MCF 10A (cell line): Measurements from ENCODE around the gene KIF5B. TPM values are rescaled to one million over a fixed set of nuclear protein-coding genes. Genes with fewer than 3 reads are reported as not detected.
"Not testable (repeated sequence)": the region's sequence is repeated elsewhere in the genome, so short reads cannot be mapped to it uniquely, and the experiment has no call there.

Source experiments
- BruUV-seq: library from RNA; stranded (reverse); fragments of 400-500 nt; replicated peaks from 2 replicates; lab custom pipeline; 2021; lab: Mats Ljungman, UMichigan
- CTCF ChIA-PET: fragments of 300-600 bp; sonication (Branson Sonifier 250); formaldehyde crosslinking; extraction: SDS; loops from one replicate; lab custom pipeline; 2021; ENCODE audit warnings: antibody characterized with exemption, inconsistent platforms; lab: Yijun Ruan, JAX
- POLR2A ChIA-PET: fragments of 300-600, 350-650 bp; sonication (Branson Sonifier 250); formaldehyde crosslinking; extraction: SDS; loops from one replicate; lab custom pipeline; 2020; ENCODE audit warnings: antibody characterized with exemption, inconsistent platforms; lab: Yijun Ruan, JAX
- DNase-seq: peaks from one replicate; pipeline ENCODE4 v3.0.0-alpha.2; 2018; ENCODE audit not compliant: unreplicated experiment
- H3K27ac Mint-ChIP-seq: one replicate; pipeline ENCODE4 v1.8.0; 2022; ENCODE audit warnings: mild to moderate bottlenecking, low read depth, mixed read lengths; ENCODE audit not compliant: unreplicated experiment
- H3K27me3 Mint-ChIP-seq: one replicate; pipeline ENCODE4 v1.8.0; 2022; ENCODE audit warnings: mixed read lengths; ENCODE audit not compliant: insufficient read depth, unreplicated experiment
- H3K36me3 Mint-ChIP-seq: one replicate; pipeline ENCODE4 v1.8.0; 2022; ENCODE audit warnings: mild to moderate bottlenecking, moderate library complexity, mixed read lengths; ENCODE audit not compliant: insufficient read depth, unreplicated experiment
- H3K4me1 Mint-ChIP-seq: one replicate; pipeline ENCODE4 v1.8.0; 2022; ENCODE audit warnings: mixed read lengths; ENCODE audit not compliant: insufficient read depth, unreplicated experiment
- H3K4me3 Mint-ChIP-seq: one replicate; pipeline ENCODE4 v1.8.0; 2022; ENCODE audit warnings: mild to moderate bottlenecking, moderate library complexity, mixed read lengths; ENCODE audit not compliant: unreplicated experiment
- H3K9me3 Mint-ChIP-seq: one replicate; pipeline ENCODE4 v1.8.0; 2022; ENCODE audit warnings: mixed read lengths; ENCODE audit not compliant: unreplicated experiment
- intact Hi-C: fragments of 100-400 bp; cut with micrococcal nuclease; formaldehyde crosslinking; loops from 2 replicates; pipeline ENCODE4 v1.14.1; 2022
- total RNA-seq: library from RNA; stranded (reverse); gene quantifications from 2 replicates; pipeline ENCODE4 v1.2.3, GENCODE V29; 2022
- TF ChIP-seq, protein P1 (sequence below): fragments of 200-600 bp; IDR thresholded peaks from one replicate; pipeline ENCODE4 v1.8.0; 2022; ENCODE audit warnings: antibody characterized with exemption, mild to moderate bottlenecking; ENCODE audit not compliant: unreplicated experiment

The KIF5B gene
- total RNA-seq, 1 experiment from 2014 or later: 150 TPM

DNA sequence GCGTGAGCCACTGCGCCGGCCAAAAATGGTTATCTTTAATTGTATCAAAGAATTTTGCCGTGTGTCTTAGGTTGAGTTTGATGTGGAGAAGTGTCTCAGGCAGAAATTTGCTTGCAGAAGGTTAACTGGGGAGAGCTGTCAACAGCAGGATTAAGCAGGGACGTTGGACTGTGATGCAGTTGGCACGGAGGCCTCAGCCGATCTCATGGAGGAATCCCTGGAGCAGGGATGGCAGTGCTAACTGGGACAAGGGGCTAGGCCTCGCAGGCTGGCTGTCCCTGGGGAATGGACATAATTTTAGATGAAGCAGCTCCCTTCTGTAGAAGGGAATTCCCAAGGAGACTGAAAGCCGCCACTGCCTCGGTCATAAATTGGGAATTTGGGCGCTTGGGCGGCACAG is 12.3 kb upstream of the KIF5B start:
- Mint-ChIP-seq H3K27me3 (no peaks in the 10 kb centered on the region), H3K27ac (no peak overlapping the region), H3K4me3 (no peak overlapping the region), H3K9me3 (no peaks in the 10 kb centered on the region), H3K4me1 (no peaks in the 10 kb centered on the region), H3K36me3 (no peaks in the 10 kb centered on the region)
- intact Hi-C loops: no loop called here
- BruUV-seq: no TSS peak
- no peak for DNase-seq
- TF ChIP-seq, protein P1, sequence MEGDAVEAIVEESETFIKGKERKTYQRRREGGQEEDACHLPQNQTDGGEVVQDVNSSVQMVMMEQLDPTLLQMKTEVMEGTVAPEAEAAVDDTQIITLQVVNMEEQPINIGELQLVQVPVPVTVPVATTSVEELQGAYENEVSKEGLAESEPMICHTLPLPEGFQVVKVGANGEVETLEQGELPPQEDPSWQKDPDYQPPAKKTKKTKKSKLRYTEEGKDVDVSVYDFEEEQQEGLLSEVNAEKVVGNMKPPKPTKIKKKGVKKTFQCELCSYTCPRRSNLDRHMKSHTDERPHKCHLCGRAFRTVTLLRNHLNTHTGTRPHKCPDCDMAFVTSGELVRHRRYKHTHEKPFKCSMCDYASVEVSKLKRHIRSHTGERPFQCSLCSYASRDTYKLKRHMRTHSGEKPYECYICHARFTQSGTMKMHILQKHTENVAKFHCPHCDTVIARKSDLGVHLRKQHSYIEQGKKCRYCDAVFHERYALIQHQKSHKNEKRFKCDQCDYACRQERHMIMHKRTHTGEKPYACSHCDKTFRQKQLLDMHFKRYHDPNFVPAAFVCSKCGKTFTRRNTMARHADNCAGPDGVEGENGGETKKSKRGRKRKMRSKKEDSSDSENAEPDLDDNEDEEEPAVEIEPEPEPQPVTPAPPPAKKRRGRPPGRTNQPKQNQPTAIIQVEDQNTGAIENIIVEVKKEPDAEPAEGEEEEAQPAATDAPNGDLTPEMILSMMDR: no peak
- ChIA-PET POLR2A (no interaction called here), CTCF (interaction anchor here (0.7 kb wide), 1 partner anchor 122 kb away, joined by 3 read pairs; no protein-coding TSS in a partner anchor)

DNA sequence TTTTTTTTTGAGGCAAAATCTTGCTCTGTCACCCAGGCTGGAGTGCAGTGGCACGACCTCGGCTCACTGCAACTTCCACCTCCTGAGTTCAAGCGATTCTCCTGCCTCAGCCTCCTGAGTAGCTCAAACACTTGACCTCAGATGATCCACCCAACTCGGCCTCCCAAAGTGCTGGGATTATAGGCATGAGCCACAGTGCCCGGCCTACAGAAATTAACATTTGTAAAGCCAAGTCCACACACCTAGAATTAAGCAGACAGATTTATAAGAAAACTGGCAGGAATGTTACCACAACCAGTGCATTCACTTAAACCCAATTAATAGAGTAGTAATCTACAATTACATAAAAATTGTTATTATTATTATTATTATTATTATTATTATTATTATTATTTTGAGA is 11.7 kb upstream of the KIF5B start:
- H3K27ac Mint-ChIP-seq: not testable (repeated sequence)
- CTCF ChIA-PET: interaction anchor here (0.6 to 1.4 kb wide), 2 partner anchors 11 to 38 kb away, joined by 3 read pairs; partner anchors contain the start of gene KIF5B

DNA sequence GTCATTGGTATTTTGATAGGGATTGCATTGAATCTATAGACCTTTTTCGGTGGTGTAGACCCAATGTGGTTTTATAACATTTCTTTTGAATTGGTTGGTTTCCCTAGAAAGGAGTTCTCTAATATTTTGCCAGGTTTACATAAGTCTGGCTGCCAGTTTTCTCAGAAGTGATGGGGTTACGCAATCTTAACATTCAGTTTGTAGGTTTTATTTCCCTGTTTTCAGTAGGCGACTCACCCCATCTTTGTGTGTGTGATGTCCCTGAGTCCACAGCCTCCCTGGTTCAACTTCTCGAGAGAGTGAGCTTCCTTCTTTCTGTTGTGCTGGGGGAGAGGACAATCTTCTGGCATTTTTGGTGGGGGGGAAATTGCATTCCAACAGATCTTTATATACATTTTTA is 9.6 kb upstream of the KIF5B start:
- ChIA-PET CTCF (interaction anchor here (0.7 kb wide), 1 partner anchor 191 kb away, joined by 3 read pairs; no protein-coding TSS in a partner anchor), POLR2A (interaction anchor here (0.6 to 0.7 kb wide), 2 partner anchors 8 to 40 kb away, joined by 3 read pairs; no protein-coding TSS in a partner anchor)
- no TSS peak for BruUV-seq

More for the DNA sequence above, 11.7 kb upstream of the KIF5B start:
- H3K4me1 Mint-ChIP-seq, BruUV-seq, H3K9me3 Mint-ChIP-seq, intact Hi-C loops, POLR2A ChIA-PET, H3K36me3 Mint-ChIP-seq, H3K27me3 Mint-ChIP-seq, DNase-seq, H3K4me3 Mint-ChIP-seq: not testable (repeated sequence)

DNA sequence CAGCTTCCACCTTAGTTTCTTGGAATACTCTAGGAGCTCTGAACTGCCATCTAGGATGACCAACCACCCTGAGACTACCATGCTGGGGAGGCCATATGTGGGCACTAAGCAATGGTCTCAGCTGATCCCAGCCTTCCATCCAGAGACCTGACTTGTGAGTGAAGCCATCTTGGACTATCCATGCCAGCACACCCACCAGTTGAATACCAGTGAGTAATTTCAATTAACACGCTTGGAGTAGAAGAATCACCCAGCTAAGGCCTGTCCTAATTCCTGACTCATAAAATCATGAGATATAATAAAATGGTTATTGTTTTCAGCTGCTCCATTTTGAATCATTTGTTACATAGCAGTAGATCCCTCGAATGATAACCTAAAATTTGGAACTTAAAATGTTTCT is 5.2 kb upstream of the KIF5B start:
- no peak for DNase-seq
- ChIA-PET POLR2A (interaction anchor here (0.6 kb wide), 1 partner anchor 317 kb away, joined by 3 read pairs; no protein-coding TSS in a partner anchor), CTCF (interaction anchor here (0.6 kb wide), 1 partner anchor 202 kb away, joined by 3 read pairs; no protein-coding TSS in a partner anchor)
- Mint-ChIP-seq H3K4me1 (no peaks in the 10 kb centered on the region), H3K36me3 (no peaks in the 10 kb centered on the region), H3K27ac (no peak overlapping the region), H3K4me3 (no peak overlapping the region), H3K27me3 (no peaks in the 10 kb centered on the region), H3K9me3 (no peaks in the 10 kb centered on the region)
- TF ChIP-seq, protein P1: no peak
- no TSS peak for BruUV-seq
- intact Hi-C loops: no loop called here

More for the DNA sequence above, 9.6 kb upstream of the KIF5B start:
- no peaks in the 10 kb centered on the region for H3K27me3 Mint-ChIP-seq
- H3K4me3 Mint-ChIP-seq: no peak overlapping the region
- no peaks in the 10 kb centered on the region for H3K9me3 Mint-ChIP-seq
- TF ChIP-seq, protein P1: no peak
- no peaks in the 10 kb centered on the region for H3K4me1 Mint-ChIP-seq
- no peaks in the 10 kb centered on the region for H3K36me3 Mint-ChIP-seq
- DNase-seq: peak; percentile 55
- intact Hi-C loops: no loop called here
- H3K27ac Mint-ChIP-seq: no peak overlapping the region
